ENCODE measurements around the gene NAPA.
"Not testable (repeated sequence)": the region's sequence is repeated elsewhere in the genome, so short reads cannot be mapped to it uniquely, and the experiment has no call there.

The NAPA gene

GRCh38 chr19:47486900-47487299, 28.0 kb downstream of the NAPA start:
- no peaks in the 10 kb centered on the region for H3K27me3 ChIP-seq (ENCODE audit: insufficient read depth, low read length, poor library complexity, severe bottlenecking)
- peaks cover 22% of the 10 kb centered on the region; the same call in 1 of the 2 replicates for H3K36me3 ChIP-seq (ENCODE audit: insufficient read depth, low read length)
- no peak overlapping the region for H3K9ac ChIP-seq (ENCODE audit: low read depth, low read length, poor library complexity, severe bottlenecking)
- no peak for TF ChIP-seq EZH2phosphoT487 (IDR thresholded peaks at IDR 0.05; ENCODE audit: borderline replicate concordance)
- no peaks in the 10 kb centered on the region for H3K9me3 ChIP-seq (ENCODE audit: insufficient read depth, low read depth, low read length)
- H3K4me1 ChIP-seq (ENCODE audit: insufficient read depth, low read length, poor library complexity, severe bottlenecking) = peaks cover 28% of the 10 kb centered on the region
- no peaks in the 10 kb centered on the region for H3F3A ChIP-seq (ENCODE audit: low read depth)
- no peak overlapping the region for H2AFZ ChIP-seq (ENCODE audit: low read length)
- no peaks in the 10 kb centered on the region for H3K9me2 ChIP-seq (replicated peaks; ENCODE audit: low read depth, low read length)
- peaks cover 9% of the 10 kb centered on the region for H3K79me2 ChIP-seq (ENCODE audit: insufficient read depth, low read length)
- H4K20me1 ChIP-seq (ENCODE audit: insufficient read depth, low read length, poor library complexity, severe bottlenecking) = no peaks in the 10 kb centered on the region
- no peak overlapping the region for H3K4me3 ChIP-seq (ENCODE audit: low read length, poor library complexity, severe bottlenecking)
- H3K4me2 ChIP-seq (ENCODE audit: low read depth, low read length, poor library complexity, severe bottlenecking) = peak overlapping the region; percentile 6

GRCh38 chr19:47486220-47486619, 28.6 kb downstream of the NAPA start:
- Histone ChIP-seq H3K4me2 (ENCODE audit: low read depth, low read length, poor library complexity, severe bottlenecking) (peak overlapping the region; percentile 6), H3K36me3 (ENCODE audit: insufficient read depth, low read length) (peaks cover 15% of the 10 kb centered on the region; the same call in 1 of the 2 replicates), H3K4me1 (ENCODE audit: insufficient read depth, low read length, poor library complexity, severe bottlenecking) (peaks cover 28% of the 10 kb centered on the region)
- not testable (repeated sequence) for H3K9ac ChIP-seq (ENCODE audit: low read depth, low read length, poor library complexity, severe bottlenecking); H3K9me3 ChIP-seq (ENCODE audit: insufficient read depth, low read depth, low read length); H3F3A ChIP-seq (ENCODE audit: low read depth); H3K79me2 ChIP-seq (ENCODE audit: insufficient read depth, low read length); H3K4me3 ChIP-seq (ENCODE audit: low read length, poor library complexity, severe bottlenecking); H2AFZ ChIP-seq (ENCODE audit: low read length); H4K20me1 ChIP-seq (ENCODE audit: insufficient read depth, low read length, poor library complexity, severe bottlenecking); H3K9me2 ChIP-seq (replicated peaks; ENCODE audit: low read depth, low read length); H3K27me3 ChIP-seq (ENCODE audit: insufficient read depth, low read length, poor library complexity, severe bottlenecking)

GRCh38 chr19:47485210-47485609, 29.7 kb downstream of the NAPA start:
- no peaks in the 10 kb centered on the region for H3F3A ChIP-seq (ENCODE audit: low read depth)
- TF ChIP-seq CTCF (conservative IDR thresholded peaks at IDR 0.05; ENCODE audit: low read length) (no peak), EZH2phosphoT487 (IDR thresholded peaks at IDR 0.05; ENCODE audit: borderline replicate concordance) (no peak)
- H2AFZ ChIP-seq (ENCODE audit: low read length) = no peak overlapping the region
- H3K9me3 ChIP-seq (ENCODE audit: insufficient read depth, low read depth, low read length) = no peaks in the 10 kb centered on the region
- H3K36me3 ChIP-seq (ENCODE audit: insufficient read depth, low read length) = peaks cover 7% of the 10 kb centered on the region; the same call in 1 of the 2 replicates
- H3K9me2 ChIP-seq (replicated peaks; ENCODE audit: low read depth, low read length) = no peaks in the 10 kb centered on the region
- peak overlapping the region; percentile 95 for H3K9ac ChIP-seq (ENCODE audit: low read depth, low read length, poor library complexity, severe bottlenecking)
- peaks cover 9% of the 10 kb centered on the region for H3K79me2 ChIP-seq (ENCODE audit: insufficient read depth, low read length)
- peaks cover 28% of the 10 kb centered on the region for H3K4me1 ChIP-seq (ENCODE audit: insufficient read depth, low read length, poor library complexity, severe bottlenecking)
- peak overlapping the region; percentile 91 for H3K4me2 ChIP-seq (ENCODE audit: low read depth, low read length, poor library complexity, severe bottlenecking)
- no peaks in the 10 kb centered on the region for H4K20me1 ChIP-seq (ENCODE audit: insufficient read depth, low read length, poor library complexity, severe bottlenecking)
- no peaks in the 10 kb centered on the region for H3K27me3 ChIP-seq (ENCODE audit: insufficient read depth, low read length, poor library complexity, severe bottlenecking)
- H3K4me3 ChIP-seq (ENCODE audit: low read length, poor library complexity, severe bottlenecking) = peak overlapping the region; percentile 100

GRCh38 chr19:47483800-47484690, 30.8 kb downstream of the NAPA start, which contains the start of gene KPTN:
Gene KPTN, minus strand, starts transcription at chr19:47484219. Its CDS starts 59 bp downstream, at chr19:47484160.
- peak within 1 kb of the TSS; percentile 98 for H2AFZ ChIP-seq (ENCODE audit: low read length)
- peak within 1 kb of the TSS; percentile 95 for H3K9ac ChIP-seq (ENCODE audit: low read depth, low read length, poor library complexity, severe bottlenecking)
- H3K9me3 ChIP-seq (ENCODE audit: insufficient read depth, low read depth, low read length) = no peaks in the 10 kb centered on the region
- H3K9me2 ChIP-seq (replicated peaks; ENCODE audit: low read depth, low read length) = no peaks in the 10 kb centered on the region
- no peaks in the 10 kb centered on the region for H3F3A ChIP-seq (ENCODE audit: low read depth)
- peak within 1 kb of the TSS; percentile 91 for H3K4me2 ChIP-seq (ENCODE audit: low read depth, low read length, poor library complexity, severe bottlenecking)
- no peaks in the 10 kb centered on the region for H3K27me3 ChIP-seq (ENCODE audit: insufficient read depth, low read length, poor library complexity, severe bottlenecking)
- peak within 1 kb of the TSS; percentile 100 for H3K4me3 ChIP-seq (ENCODE audit: low read length, poor library complexity, severe bottlenecking)
- peaks cover 28% of the 10 kb centered on the region for H3K4me1 ChIP-seq (ENCODE audit: insufficient read depth, low read length, poor library complexity, severe bottlenecking)
- no peaks in the 10 kb centered on the region for H4K20me1 ChIP-seq (ENCODE audit: insufficient read depth, low read length, poor library complexity, severe bottlenecking)
- peaks cover 9% of the 10 kb centered on the region for H3K79me2 ChIP-seq (ENCODE audit: insufficient read depth, low read length)
- H3K36me3 ChIP-seq (ENCODE audit: insufficient read depth, low read length) = no peaks in the 10 kb centered on the region; the same call in 1 of the 2 replicates
- TF ChIP-seq EZH2phosphoT487 (IDR thresholded peaks at IDR 0.05; ENCODE audit: borderline replicate concordance) (no peak), CTCF (conservative IDR thresholded peaks at IDR 0.05; ENCODE audit: low read length) (peak; percentile 96)

Measured in Loucy (cell line).